HG03108 (cell line): ENCODE measurements around the gene PGGT1B.

ENCODE experiments used
- ATAC-seq: cut with Tn5 transposase; IDR thresholded peaks from one replicate; pipeline ENCODE4 v1.9.1; 2021; ENCODE audit warnings: moderate library complexity; ENCODE audit not compliant: unreplicated experiment

PGGT1B gene

GRCh38 chr5:115184770-115185169 is 77.9 kb downstream of the PGGT1B start:
- ATAC-seq: no peak

DNA sequence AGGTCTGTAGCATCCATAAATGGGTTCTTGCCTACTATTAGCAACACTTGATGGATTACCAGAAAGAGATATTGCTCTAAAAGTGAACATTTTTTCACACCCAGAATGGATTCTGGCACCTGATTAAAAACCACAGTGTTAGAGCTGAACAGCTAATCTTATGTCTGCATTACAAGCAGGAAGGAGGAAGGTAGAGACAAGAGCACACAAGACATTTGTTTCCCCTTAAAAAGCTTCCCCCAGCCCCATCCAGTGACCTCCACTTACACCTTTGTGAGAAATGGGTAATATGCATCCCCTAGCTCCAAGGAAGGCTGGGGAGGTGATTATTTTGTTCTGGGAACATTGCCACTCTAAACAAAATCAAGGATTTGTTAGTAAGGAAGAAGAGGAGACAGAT is 80.9 kb downstream of the PGGT1B start:
- ATAC-seq: no peak

DNA sequence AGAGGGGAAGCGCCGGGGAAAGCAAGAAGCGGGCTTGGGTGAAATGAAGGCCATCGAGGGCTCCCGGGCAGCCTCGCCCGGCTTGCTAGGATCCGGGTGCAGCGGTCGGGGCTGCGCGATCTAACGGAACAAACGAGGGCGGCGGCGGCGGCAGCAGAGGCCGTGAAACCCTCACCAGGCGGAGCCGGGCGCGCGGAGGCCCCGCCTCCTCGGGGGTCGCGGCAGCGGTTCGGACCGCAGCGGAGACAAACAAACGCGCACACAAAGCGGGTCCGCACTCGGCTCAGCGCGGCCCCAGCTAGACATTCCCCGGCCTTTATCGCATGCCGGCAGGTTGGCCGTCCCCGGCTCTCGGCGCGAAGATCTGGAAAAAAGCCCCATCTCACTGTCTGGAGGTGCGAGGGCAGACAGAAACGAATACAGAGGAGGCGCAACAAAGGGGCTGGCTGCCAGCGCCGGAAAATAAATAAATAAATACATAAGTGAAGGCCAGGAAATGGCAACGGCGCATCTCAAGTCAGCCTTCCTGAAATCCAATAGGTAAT is 82.4 kb downstream of the PGGT1B start:
- no peak for ATAC-seq

GRCh38 chr5:115179394-115180164 is 83.1 kb downstream of the PGGT1B start:
- ATAC-seq: no peak

DNA sequence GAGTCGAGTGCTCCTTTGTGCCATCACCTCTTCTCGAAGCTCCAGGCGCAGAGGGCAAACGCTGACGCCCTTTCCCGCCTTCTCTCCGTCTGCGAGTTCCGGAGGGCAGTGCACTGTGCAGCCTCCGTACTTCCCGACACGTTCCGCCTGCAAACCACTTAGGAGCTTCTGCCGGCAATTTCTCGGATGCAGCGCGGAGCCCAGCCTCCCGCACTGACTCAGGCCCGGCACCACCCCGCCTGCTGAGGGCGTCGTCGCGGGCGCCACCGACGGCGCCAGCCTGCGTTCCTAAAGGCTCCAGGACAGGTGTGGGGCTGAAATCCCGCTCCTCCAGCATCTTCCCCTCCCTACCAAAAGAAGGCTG is 83.7 kb downstream of the PGGT1B start:
- no peak for ATAC-seq

GRCh38 chr5:115170929-115171510 is 91.7 kb downstream of the PGGT1B start:
- no peak for ATAC-seq

- peak; percentile 44 for ATAC-seq
These were observed 92.3 kb downstream of the PGGT1B start for GRCh38 chr5:115170134-115170928.

GRCh38 chr5:115169487-115170133 is 93.1 kb downstream of the PGGT1B start, which contains the start of gene TRIM36:
TRIM36 (minus strand) TSS chr5:115169908; CDS start chr5:115169634, 274 bp downstream.
- ATAC-seq: peak; percentile 99

DNA sequence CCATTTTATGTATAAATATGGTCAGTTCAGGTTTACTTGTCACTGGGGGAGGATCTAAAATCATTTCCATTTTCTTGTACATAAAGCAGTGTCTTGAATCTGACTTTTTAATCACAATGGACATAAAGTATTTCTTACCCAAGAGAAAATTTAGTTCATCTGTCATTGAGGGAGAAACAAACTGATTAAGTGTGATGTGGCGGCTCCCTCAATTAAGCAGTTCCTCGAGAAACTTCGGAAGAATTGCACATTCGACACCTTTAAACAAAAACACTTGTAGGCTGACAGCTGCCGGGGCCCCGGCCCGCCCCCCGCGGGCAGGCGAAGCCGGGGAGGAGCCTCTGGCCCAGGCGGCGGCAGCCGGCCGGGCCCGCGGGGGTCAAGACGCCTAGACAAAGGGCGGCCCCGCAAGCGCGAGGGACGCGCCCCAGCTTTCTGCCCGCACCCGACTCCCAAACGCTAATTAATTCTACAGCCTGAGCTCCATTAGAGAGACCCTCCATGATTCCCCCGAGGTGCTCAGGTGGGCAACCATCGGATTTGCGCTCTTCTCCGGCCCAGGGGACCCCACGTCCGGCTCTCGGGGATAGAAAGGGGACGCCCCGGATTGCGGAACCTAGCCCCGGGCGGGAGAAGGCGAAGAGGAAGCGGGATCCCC is 93.7 kb downstream of the PGGT1B start:
- no peak for ATAC-seq

DNA sequence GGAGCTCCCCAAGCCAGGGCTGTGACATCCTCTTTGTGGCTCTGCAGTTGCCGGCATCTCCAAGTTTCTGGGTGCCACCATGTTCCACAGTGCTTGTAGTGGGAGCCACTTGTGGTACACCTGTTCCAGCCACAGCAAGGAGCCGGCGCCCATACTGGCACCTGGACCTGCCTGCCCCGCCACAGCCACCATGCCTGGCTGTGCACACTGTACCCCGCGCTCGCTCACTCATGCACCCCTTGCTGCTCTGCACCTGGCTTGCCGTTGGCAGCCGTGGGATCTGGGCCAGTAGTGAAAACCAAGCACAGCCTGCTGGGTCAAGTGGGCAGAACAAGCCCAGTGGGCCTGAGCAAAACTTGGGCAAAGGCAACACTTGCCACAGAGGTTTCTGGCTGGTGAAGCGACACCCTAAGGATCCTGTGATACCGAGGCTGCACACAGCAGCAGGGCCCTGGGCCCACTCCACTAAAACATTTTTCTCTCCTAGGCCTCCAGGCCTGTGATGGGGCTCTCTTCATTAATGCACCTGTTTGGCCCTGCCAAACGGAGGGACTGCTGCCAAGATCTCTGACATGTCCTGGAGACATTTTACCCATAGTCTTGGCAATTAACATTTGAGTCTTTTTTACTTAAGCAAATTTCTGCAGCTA is 95.8 kb downstream of the PGGT1B start:
- ATAC-seq: no peak

- no peak for ATAC-seq
These were observed 96.9 kb downstream of the PGGT1B start for GRCh38 chr5:115165790-115166189.

DNA sequence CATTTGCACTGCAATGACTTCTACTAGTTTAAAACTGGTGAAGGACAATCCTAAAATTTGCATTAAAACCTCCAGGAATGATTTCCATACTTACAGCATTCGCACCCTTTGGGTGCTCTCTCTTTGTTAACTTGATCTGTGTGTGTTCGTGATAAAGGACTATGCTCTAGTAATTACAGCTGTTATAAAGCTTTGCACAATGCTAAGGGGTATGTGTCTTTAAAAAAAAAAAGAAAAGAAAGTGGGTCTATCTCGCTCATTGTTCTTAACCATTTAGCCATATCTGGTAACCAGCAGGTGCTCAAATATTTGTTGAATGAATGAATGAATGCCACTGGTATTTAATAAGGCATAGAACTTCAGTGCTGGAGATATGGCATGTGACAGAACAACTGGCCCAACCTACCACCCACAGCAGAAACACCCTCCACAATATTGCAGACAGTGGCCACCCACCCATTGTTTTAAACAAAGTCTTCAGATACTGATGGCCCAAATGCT is 101.7 kb downstream of the PGGT1B start:
- ATAC-seq: no peak
